Measurements from ENCODE around the gene DGKZ.
A peak's percentile ranks its signal among the peaks of the same experiment; 100 is the strongest.
"Not testable (repeated sequence)": the region's sequence is repeated elsewhere in the genome, so short reads cannot be mapped to it uniquely, and the experiment has no call there.

The DGKZ gene

GRCh38 chr11:46346886-46347636 is at the start of gene DGKZ:
TSS of gene DGKZ (plus strand) at chr11:46347463. CDS start at chr11:46347660, 197 bp downstream.
- DNase-seq (ENCODE audit: extremely low read depth, low read depth), result no peak
- TF ChIP-seq, protein P1, sequence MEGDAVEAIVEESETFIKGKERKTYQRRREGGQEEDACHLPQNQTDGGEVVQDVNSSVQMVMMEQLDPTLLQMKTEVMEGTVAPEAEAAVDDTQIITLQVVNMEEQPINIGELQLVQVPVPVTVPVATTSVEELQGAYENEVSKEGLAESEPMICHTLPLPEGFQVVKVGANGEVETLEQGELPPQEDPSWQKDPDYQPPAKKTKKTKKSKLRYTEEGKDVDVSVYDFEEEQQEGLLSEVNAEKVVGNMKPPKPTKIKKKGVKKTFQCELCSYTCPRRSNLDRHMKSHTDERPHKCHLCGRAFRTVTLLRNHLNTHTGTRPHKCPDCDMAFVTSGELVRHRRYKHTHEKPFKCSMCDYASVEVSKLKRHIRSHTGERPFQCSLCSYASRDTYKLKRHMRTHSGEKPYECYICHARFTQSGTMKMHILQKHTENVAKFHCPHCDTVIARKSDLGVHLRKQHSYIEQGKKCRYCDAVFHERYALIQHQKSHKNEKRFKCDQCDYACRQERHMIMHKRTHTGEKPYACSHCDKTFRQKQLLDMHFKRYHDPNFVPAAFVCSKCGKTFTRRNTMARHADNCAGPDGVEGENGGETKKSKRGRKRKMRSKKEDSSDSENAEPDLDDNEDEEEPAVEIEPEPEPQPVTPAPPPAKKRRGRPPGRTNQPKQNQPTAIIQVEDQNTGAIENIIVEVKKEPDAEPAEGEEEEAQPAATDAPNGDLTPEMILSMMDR (IDR thresholded peaks at IDR 0.05; ENCODE audit: low read depth, low read length, missing control alignments), result peak; percentile 46
- H3K4me3 ChIP-seq (replicated peaks; ENCODE audit: low read depth, low read length), result peak within 1 kb of the TSS; percentile 83

DNA sequence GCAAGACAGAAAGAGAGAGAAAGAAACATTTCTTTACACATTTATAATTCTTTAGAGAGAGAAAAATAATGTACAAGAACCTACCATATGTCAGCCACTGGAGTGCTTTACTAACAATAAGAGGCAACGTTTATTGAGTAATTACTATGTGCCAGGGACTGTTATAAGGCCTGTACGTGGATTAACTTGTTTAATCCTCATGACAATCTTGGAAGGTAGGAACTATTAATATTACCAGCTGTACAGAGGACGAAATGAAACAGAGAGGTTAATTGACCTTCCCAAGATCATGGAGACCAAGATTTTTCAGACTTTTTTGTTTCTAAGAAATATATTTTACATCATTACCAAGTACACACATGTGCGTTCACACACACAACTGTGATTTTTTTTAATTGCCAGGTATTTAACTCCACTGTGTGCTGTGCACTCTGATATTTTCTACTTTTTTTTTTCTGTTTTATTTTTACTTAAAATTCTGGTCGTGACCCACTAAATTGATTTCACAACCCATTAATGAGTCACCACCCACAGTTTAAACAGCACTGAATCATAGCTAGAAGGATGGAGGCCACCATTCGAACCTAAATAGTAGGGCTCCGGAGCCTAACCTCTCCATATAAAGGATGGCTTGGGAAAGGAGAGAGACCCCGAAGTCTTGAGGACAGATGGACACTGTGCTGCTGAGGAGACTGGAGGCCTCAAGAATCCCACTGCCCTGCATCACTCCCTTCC is 48.4 kb upstream of the DGKZ start:
- no peak for DNase-seq (ENCODE audit: extremely low read depth, low read depth)
- TF ChIP-seq, protein P1 (IDR thresholded peaks at IDR 0.05; ENCODE audit: low read depth, low read length, missing control alignments), result no peak
- no peak overlapping the region for H3K4me3 ChIP-seq (replicated peaks; ENCODE audit: low read depth, low read length)

GRCh38 chr11:46299451-46299961 is 47.8 kb upstream of the DGKZ start:
- TF ChIP-seq, protein P1 (IDR thresholded peaks at IDR 0.05; ENCODE audit: low read depth, low read length, missing control alignments), result no peak
- no peak overlapping the region for H3K4me3 ChIP-seq (replicated peaks; ENCODE audit: low read depth, low read length)
- no peak for DNase-seq (ENCODE audit: extremely low read depth, low read depth)

GRCh38 chr11:46300270-46300669 is 47.0 kb upstream of the DGKZ start:
- TF ChIP-seq, protein P1 (IDR thresholded peaks at IDR 0.05; ENCODE audit: low read depth, low read length, missing control alignments), result no peak
- DNase-seq (ENCODE audit: extremely low read depth, low read depth), result no peak
- no peak overlapping the region for H3K4me3 ChIP-seq (replicated peaks; ENCODE audit: low read depth, low read length)

- H3K4me3 ChIP-seq (replicated peaks; ENCODE audit: low read depth, low read length), result no peak overlapping the region
- no peak for DNase-seq (ENCODE audit: extremely low read depth, low read depth)
- TF ChIP-seq, protein P1 (IDR thresholded peaks at IDR 0.05; ENCODE audit: low read depth, low read length, missing control alignments), result no peak
Observed at GRCh38 chr11:46302866-46303265, 44.4 kb upstream of the DGKZ start.

- not testable (repeated sequence) for DNase-seq (ENCODE audit: extremely low read depth, low read depth); H3K4me3 ChIP-seq (replicated peaks; ENCODE audit: low read depth, low read length)
Observed at GRCh38 chr11:46304036-46304435, 43.2 kb upstream of the DGKZ start.

GRCh38 chr11:46304605-46305179 is 42.6 kb upstream of the DGKZ start:
- TF ChIP-seq, protein P1 (IDR thresholded peaks at IDR 0.05; ENCODE audit: low read depth, low read length, missing control alignments), result no peak
- DNase-seq (ENCODE audit: extremely low read depth, low read depth), result no peak

More at GRCh38 chr11:46304605-46305179, 42.6 kb upstream of the DGKZ start:
- H3K4me3 ChIP-seq (replicated peaks; ENCODE audit: low read depth, low read length), result no peak overlapping the region
